NCI-H69 (cell line): ENCODE results near the gene DIP2C.

Experiments
- DNase-seq: peaks from one replicate; lab custom pipeline; 2025; lab: John Stamatoyannopoulos, UW

The DIP2C gene

DNA sequence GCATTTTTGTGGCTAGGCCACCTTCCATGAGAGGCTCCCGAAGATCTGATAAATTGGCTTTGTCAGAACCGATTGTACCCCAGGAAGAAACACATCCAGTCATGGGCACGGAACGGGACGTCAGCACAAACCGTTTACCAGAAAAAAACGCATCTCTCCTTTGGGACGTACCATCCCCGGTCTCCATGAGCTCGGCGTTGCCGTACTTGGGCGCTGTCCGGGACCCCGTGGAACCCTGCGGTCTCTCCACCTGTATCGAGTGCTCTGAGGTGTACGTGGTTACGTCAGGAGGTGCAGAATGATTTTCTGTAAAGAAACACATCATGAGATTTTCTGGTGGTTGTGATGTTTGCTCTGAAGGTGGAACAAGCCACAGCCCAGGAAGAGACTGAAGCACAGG is 270.6 kb downstream of the DIP2C start:
- no peak for DNase-seq

DNA sequence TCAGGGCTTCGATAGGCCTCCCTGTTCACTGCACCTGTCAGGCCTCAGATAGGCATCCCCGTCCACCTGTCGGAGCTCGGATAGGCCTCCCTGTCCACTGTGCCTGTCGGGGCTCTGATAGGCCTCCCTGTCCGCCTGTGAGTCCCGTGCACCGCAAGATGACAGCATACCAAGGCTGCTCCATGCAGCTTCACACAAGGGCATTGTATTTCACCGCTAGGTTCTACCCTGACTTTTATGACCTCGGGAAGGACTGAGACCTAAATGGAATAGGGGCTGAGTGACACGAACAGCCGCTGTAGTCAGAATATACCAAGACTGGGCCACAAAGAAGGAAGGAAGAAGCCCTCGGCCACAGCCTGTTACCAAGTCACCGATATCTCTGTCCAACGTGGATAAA is 271.2 kb downstream of the DIP2C start:
- no peak for DNase-seq

DNA sequence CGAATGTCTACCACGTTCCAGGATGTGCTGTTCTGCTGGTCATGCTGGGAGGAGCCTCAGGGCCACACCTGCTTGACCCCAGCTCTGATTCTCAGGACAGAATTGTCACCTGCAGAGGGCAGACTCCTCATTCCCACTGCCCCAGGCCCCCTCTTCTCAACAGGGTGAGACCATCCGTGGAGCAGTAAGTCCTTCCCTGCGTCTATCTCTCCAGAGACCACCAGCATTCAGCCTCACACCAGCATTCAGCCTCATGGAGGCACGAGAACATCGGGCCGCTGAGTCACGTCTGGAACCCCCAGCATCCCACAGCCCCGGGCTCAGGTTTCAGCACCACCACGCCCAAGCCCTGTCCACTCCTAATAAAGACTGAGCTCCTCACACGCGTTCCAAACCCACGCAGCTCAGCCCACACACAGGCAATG is 273.4 kb downstream of the DIP2C start:
- DNase-seq = no peak

DNA sequence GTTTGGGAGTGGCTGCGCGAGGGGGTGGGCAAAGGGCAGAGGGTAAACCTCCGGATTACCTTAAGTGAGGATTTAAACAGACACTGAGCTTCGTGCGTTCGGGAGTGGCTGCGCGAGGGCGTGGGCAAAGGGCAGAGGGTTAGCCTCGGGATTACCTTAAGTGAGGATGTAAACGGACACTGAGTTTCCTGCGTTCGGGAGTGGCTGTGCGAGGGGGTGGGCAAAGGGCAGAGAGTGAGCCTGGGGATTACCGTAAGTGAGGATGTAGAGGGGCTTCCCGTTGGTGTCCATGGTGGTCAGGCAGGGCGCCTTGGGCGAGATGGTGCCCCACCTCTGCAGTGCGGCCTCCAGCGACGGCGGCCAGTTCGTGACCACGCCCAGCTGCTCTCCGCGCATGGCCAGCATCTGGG is 275.8 kb downstream of the DIP2C start:
- no peak for DNase-seq

DNA sequence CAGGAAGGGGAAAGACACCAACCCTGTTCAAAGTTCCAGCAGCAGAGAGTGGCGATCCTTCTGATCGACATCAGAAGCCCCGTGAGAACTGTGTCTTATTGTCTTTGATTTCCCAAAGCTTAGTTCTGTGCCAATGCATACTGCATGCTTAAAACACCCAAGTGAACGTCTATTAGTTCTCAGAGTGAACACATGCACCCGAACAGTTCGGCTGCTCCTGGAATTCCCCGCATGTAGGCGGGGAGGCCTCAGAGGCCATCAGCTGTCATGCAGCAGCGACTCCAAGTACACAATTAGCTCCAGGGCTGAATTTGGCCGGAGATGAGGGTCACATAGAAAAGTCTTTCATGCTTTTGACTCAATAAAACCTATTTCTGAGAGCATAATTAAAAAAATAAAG is 277.4 kb downstream of the DIP2C start:
- DNase-seq = no peak

DNA sequence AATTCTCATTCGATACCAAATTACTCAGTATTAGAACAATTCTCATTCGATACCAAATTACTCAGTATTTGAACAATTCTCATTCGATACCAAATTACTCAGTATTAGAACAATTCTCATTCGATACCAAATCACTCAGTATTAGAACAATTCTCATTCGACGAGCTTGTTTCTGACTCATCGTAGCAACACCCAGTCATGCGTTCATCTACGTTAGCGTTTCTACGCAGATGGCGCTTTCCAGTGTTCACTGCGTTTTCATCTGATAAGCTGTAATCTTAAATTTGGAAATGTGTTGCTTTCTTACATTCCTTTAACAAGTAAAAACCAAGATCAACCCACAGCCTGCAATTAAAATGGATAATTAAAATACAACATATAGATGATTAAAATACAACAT is 277.9 kb downstream of the DIP2C start:
- no peak for DNase-seq

DNA sequence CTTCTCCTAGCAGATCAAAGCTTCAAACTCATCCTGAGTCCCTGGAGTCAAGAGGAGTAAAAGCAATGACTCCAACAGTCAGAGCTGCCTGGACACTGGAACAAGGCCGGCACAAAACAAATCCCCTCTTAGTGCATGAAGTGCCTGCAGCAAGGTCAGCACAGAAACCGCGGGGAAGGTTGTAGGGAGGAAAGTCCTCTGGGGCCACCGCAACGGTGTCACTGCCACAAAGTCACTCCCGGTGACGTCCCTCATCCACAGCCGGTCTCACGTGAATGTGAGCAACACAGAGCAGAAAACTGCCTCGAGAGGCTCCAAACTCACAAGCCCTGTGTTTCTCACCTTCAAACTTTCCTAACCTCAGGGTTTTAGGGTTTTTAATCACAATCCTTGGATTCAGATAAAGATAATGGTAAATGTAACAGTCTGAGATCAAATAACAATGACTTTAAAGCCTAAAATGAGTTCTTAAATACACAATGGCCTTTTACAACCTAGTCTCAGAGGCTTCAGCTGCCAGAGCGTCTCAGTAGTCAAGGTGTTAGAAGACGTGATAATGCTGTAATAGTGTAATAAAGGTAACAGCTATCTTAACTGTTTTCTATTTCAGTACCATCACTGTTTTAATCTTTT is 279.9 kb downstream of the DIP2C start:
- DNase-seq = no peak

DNA sequence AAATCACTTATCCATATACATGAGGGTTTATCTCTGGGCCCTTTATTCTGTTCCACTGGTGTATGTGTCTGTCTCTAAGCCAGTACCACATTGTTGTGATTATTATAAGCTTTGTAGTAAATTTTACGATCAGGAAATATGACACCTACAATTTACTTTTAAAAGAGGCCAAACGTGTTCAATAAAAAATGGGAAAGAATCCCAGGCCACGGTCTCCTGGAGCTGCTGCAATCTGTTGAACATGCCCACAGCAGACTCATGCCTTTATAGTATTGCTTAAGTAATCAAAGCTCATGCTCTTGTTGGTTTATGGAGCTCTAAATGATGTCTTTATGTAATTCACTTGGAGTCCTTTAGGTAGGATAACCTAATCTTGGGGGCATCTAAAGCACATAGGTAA is 281.2 kb downstream of the DIP2C start:
- DNase-seq = peak; percentile 90

DNA sequence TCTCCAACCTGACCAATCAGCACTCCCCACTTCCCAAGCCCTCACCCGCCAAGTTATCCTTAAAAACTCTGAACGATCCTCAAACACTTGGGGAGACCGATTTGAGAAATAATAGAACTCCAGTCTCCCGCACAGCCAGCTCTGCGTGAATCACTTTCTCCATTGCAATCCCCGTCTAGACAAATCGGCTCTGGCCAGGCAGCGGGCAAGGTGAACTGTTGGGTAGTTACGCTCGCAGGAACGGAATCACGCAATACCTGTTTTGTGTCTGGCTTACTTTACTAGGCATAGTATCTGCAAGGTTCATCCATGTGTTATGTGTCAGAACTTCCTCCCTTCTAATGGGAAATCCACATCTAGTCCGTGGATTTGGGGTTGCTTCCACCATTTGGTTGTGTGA is 282.5 kb downstream of the DIP2C start:
- DNase-seq = no peak

DNA sequence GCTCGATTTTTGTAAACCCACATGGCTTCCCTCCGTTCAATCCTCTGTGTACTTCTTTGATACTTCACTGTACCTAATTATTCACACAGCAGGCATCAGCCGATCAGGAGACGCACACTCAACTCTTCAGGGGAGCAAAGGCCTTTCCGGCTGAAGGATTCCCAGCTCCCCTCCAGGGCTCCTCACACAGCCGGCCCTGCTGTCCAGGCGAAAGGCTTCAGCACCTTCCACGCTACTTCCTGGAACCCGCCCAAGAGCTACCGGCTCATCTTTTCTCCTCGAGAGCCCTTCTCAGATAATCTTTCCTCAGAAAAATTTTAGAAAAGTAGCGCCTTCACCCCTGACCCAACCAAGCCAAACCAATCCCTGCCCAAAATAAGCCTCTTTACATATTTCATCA is 283.8 kb downstream of the DIP2C start:
- DNase-seq = no peak

DNA sequence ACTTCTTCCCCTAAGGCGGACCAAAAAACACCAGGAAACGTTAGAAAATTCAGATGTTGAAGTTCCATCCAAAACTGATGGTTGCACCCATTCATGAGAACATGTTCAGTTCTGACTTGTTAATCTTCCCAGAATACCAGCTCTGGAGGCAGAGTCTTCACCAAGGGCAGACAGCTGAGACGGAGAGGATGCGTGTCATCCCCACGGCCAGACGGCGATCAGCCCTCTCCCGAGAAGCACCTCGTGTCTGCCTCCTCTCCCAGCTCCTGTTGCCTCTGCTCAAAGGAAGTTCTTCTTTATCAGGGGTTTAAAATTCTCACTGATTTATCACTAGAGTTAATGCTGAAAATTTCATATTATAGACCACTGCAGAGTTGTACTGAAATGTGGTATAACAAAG is 284.5 kb downstream of the DIP2C start:
- no peak for DNase-seq

DNA sequence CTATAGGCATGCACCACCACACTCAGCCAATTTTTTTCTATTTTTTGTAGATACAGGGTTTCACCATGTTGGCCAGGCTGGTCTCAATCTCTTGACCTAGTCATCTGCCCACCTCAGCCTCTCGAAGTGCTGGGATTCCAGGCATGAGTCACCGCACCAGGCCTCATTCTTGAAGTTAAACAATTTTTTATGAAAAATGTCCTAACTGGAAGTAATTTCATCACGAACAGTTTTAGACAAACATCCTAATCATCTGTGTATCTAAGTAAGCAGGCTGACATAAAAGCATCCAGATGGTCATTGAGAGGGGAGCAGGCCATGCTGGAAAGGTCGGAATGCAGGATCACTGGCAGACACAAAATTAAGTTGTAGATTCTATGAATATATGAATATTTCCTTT is 285.1 kb downstream of the DIP2C start:
- DNase-seq = no peak

DNA sequence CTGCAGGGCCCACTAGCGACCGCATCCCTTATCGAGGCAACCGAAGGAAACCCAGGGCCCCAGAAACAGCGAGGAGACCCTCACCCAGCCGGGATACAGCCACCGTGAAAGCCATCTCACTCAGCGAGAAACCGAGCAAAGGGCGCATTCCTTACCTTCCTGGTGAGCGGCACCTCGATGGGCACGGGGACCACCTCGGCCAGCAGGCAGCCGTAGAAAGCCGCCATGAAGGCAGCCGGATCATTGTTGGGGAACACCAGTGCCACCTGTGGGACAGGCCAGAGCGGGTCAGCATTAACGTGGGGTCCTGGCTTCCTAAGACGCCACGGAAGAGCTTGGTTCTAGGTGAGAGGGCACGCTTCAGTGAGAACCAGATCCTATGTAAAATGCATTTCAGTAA is 290.5 kb downstream of the DIP2C start:
- DNase-seq = no peak

DNA sequence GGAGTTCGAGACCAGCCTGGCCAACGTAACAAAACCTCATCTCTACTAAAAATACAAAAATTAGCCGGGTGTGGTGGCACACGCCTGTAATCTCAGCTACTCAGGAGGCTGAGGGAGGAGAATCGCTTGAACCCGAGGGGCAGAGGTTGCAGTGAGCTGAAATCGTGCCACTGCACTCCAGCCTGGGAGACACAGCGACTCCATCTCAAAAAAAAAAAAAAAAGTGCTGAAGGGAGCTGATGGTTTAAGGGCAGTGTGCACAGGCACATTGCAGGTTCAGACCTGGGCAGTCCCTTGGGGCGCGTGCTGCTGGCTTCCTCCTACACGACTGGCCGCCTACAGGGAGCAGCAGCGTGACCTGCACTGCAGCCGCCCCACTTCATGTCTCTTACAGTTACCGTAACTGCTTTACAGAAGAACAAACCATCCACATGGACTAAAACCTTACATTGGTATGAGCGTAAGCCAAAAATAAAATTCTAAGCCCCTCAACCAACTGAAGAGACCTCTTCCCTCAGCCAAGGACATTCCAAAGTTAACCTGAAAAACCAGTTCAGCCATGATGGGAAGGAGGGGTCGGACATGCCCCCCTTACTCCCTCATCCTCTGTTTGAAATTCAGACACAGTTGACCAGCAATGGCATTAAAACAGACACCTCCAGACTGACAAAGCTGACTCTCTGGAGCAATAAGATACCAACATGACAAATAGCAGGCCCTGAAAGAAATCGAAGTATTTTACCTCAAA is 292.0 kb downstream of the DIP2C start:
- DNase-seq = no peak

DNA sequence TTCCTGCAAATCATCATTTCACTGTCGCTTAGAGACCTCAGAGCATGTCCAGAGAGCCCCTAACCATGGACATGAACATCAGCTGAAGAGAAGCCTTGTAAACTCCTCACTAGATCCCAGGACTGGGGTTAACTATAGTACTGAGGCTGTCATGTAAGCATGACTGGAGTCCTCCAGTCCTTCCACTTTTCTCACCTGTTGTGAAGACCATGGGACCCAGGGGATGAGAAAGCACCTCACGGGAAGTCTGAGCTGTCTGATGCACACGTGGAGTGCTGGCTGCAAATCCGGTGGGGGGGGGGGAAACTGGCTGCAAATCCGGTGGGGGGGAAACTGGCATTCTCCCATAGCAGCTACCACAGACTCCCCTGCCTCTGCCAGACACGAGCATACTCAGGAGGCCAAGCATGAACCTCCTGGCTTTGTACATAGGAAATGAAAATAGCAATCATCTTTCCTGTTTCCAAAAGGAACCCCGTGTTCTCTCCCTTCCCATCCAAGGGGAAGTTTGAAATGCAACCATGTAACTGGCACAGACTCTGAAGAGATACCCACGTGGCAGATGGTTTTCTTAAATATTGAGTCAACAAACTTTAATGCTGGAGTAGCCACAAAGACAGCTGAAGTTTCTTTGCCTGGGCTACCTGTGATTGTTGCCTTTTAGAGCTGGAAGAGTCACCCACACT is 292.8 kb downstream of the DIP2C start:
- peak; percentile 4 for DNase-seq

DNA sequence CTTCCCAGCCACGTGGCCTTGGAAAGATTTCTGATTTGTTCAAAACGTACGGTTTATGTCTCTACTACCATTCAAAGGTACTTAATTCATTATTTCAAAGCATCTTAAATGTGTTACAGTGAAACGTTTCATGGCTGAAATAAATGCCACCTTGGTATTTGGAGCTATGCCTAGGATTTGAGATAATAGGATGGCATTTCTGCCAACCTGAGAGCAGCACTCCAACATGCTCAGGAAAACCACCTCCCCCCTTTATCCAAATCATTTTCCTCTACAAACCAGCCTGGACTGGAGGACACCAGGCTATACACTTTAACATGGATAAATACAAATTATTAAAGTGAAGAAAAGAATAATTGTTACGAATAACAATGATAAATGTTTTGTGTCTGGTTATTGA is 293.4 kb downstream of the DIP2C start:
- no peak for DNase-seq

DNA sequence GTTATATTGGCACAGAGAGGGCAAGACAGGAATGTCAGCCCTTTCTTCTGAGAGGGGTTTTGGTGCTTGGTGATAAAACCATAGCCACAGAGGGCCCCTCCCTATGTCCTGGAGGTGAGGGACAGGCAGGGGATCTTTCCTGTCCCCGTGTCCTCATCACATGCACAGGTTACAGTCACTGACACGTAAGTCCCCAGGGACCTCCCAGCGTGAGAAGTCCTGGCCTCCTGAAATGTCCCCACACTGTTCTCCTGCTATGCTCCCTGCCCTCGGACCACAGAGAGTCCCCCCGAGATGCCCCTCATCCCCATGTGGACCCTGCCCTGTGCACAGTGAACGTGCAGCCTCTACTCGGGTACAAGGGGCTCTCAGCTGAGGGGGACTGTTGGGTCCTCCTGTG is 293.8 kb downstream of the DIP2C start:
- no peak for DNase-seq

DNA sequence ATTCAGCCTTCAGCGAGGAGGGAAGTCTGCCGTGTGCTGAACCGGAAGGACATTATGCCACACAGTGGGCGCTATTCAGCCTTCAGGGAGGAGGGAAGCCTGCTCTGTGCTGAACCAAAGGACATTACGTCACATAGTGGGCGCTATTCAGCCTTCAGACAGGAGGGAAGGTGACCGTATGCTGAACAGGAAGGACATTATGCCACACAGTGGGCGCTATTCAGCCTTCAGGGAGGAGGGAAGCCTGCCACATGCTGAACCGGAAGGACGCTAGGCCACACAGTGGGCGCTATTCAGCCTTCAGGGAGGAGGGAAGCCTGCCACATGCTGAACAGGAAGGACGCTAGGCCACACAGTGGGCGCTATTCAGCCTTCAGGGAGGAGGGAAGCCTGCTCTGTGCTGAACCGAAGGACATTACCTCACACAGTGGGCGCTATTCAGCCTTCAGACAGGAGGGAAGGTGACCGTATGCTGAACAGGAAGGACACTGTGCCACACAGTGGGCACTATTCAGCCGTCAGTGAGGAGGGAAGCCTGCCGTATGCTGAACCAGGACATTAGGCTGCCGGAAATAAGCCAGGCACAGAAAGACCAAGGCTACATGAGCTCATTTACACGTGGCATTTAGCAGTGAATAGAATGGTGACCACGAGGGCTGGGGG is 294.9 kb downstream of the DIP2C start:
- peak; percentile 26 for DNase-seq

DNA sequence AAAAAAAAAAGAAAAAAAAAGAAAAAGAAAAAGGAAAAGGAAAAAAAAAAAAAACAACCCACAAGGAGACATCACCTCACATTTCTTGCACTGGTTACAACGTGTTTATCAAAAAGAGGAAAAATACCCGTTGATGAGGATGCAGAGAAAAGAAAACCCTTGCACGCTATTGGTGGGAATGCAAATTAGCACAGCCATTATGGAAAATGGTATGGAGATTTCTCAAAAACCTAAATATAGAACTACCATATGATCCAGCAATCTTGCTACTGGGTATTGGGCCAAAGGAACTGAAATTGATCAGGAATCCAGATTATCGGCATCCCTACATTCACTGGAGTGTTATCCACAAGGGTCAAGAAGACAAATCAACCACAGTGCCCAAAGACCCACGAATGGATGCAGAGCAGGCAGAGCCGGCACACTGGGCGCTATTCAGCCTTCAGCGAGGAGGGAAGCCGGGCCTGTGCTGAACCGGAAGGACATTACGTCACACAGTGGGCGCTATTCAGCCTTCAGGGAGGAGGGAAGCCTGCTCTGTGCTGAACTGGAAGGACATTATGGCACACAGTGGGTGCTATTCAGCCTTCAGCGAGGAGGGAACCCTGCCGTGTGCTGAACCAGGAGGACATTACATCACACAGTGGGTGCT is 295.6 kb downstream of the DIP2C start:
- no peak for DNase-seq

DNA sequence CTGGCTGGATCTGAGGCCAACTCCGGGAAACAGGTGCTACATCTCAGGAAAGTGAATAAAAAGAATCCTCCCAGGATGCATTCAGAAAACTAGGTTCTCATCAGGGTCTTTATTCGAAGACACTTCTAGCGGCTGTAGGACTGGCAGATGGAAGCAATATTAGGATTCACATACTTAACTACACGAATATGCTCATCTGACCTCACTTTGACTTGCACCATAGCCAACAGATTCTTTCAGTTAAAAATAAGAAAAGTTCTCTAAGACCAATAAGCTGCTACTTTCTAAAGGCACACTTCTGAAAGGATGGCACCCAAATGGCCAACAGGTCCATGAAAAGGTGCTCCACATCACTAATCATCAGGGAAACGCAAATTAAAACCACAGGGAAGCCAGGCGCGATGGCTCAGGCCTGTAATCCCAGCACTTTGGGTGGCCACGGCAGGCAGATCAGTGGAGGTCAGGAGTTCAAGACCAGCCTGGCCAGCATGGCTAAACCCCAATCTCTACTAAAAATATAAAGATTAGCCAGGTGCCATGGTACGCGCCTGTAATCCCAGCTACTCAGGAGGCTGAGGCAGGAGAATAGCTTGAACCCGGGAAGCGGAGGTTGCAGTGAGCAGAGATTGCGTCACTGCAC is 296.2 kb downstream of the DIP2C start:
- DNase-seq = no peak

DNA sequence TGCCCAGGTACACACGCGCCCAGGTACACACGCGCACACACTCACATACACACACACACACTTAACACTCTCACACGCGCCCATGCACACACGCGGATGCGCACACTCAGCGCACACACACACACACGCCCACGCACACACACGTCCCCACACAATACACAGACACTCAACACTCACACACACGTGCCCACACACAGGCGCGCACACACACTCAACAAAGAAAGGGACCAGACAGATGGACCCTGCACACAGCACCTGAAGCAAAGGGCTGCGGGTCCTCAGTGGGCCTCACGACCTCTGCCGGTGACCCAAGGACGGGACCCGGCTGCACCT is 296.8 kb downstream of the DIP2C start:
- no peak for DNase-seq
